HCT116 (cell line): ENCODE data around the gene USP30. TPM values are rescaled to one million over a fixed set of nuclear protein-coding genes. Genes with fewer than 3 reads are reported as not detected.

Experiments
- ATAC-seq: fragments of 200-7000 bp; cut with Tn5 transposase; 2 replicates; pipeline ENCODE4 v1.9.1; 2020; ENCODE audit warnings: mild to moderate bottlenecking, moderate library complexity
- BruUV-seq: library from RNA; stranded (reverse); fragments of 400-500 nt; replicated peaks from 2 replicates; lab custom pipeline; 2021; lab: Mats Ljungman, UMichigan
- CTCF ChIA-PET: fragments of 300-600 bp; sonication (Branson Sonifier 250); formaldehyde crosslinking; loops from one replicate; lab custom pipeline; 2021; ENCODE audit warnings: antibody characterized with exemption; lab: Charles Lee
- POLR2A ChIA-PET: fragments of 300-600, 350-600 bp; sonication (Branson Sonifier 250); formaldehyde crosslinking; loops from one replicate; lab custom pipeline; 2021; ENCODE audit warnings: antibody characterized with exemption; lab: Charles Lee
- RAD21 ChIA-PET, 2 experiments: fragments of 300-600 bp; sonication (Branson Sonifier 250); formaldehyde crosslinking; loops; one replicate each; lab custom pipeline; 2023; ENCODE audit warnings: low total read pairs in 2 of 2; ENCODE audit not compliant: uncharacterized antibody in 2 of 2, unreplicated experiment in 2 of 2, low non-redundant PET in 1 of 2; lab: Charles Lee
- DNase-seq: peaks from one replicate; pipeline ENCODE4 v3.0.0-alpha.2; 2010; ENCODE audit warnings: low read depth, low spot score
- H2AFZ ChIP-seq: fragments of 200-600 bp; shearing (Covaris generic), sonication (generic); 2 replicates; pipeline ENCODE4 v1.6.1; 2017; ENCODE audit warnings: low read depth, mixed run types, mixed read lengths, antibody characterized with exemption, low read length; ENCODE audit not compliant: poor library complexity, severe bottlenecking
- H3K27ac ChIP-seq: 2 replicates; pipeline ENCODE4 v1.5.1; 2012; ENCODE audit warnings: low read depth, low read length
- H3K27me3 ChIP-seq: fragments of 200-600 bp; sonication (generic); 2 replicates; pipeline ENCODE4 v1.6.1; 2016; ENCODE audit warnings: mixed run types, low read length, mixed read lengths; ENCODE audit not compliant: insufficient read depth
- H3K36me3 ChIP-seq, 2 experiments: fragments of 200-500 bp in 1 of 2; fragments of 200-600 bp in 1 of 2; sonication (Bioruptor generic) in 1 of 2; sonication (generic) in 1 of 2; 2 replicates each; pipeline versions ENCODE4 v1.5.1 to v1.6.1; 2014 to 2016; ENCODE audit warnings: low read length in 2 of 2, inconsistent platforms in 1 of 2, mixed read lengths in 1 of 2, mixed run types in 1 of 2; ENCODE audit not compliant: insufficient read depth in 2 of 2, control insufficient read depth in 1 of 2
- H3K4me1 ChIP-seq, 2 experiments: fragments of 200-600 bp in 1 of 2; sonication (generic) in 1 of 2; 2 replicates each; pipeline versions ENCODE4 v1.5.1 to v1.6.1; 2012 to 2017; ENCODE audit warnings: low read length in 2 of 2, inconsistent platforms in 1 of 2, mild to moderate bottlenecking in 1 of 2, mixed read lengths in 1 of 2, mixed run types in 1 of 2, moderate library complexity in 1 of 2; ENCODE audit not compliant: insufficient read depth in 2 of 2, control insufficient read depth in 1 of 2
- H3K4me2 ChIP-seq: fragments of 200-600 bp; sonication (generic); 2 replicates; pipeline ENCODE4 v1.6.1; 2017; ENCODE audit warnings: mixed run types, low read length, mixed read lengths
- H3K4me3 ChIP-seq, 2 experiments: fragments of 200-600 bp in 1 of 2; sonication (generic) in 1 of 2; replicated peaks in 1 of 2; 2 replicates each; pipeline ENCODE4 v1.5.1; 2011 to 2016; ENCODE audit warnings: low read length in 2 of 2, control low read depth in 1 of 2, low read depth in 1 of 2, mild to moderate bottlenecking in 1 of 2, mixed read lengths in 1 of 2, mixed run types in 1 of 2
- H3K79me2 ChIP-seq: fragments of 200-600 bp; sonication (generic); 2 replicates; pipeline ENCODE4 v1.6.1; 2017; ENCODE audit warnings: mild to moderate bottlenecking, mixed run types, low read length, moderate library complexity, mixed read lengths; ENCODE audit not compliant: insufficient read depth
- H3K9ac ChIP-seq: fragments of 200-600 bp; sonication (generic); 2 replicates; pipeline ENCODE4 v1.6.1; 2016; ENCODE audit warnings: low read length, mixed read lengths
- H3K9me2 ChIP-seq: fragments of 200-600 bp; sonication (generic), shearing (Covaris generic); 2 replicates; pipeline ENCODE4 v1.6.1; 2017; ENCODE audit warnings: mixed run types, mild to moderate bottlenecking, moderate library complexity; ENCODE audit not compliant: insufficient read depth
- H3K9me3 ChIP-seq, 2 experiments: fragments of 200-500 bp in 1 of 2; fragments of 200-600 bp in 1 of 2; sonication (Bioruptor generic) in 1 of 2; sonication (generic) in 1 of 2; 2 replicates each; pipeline ENCODE4 v1.6.1; 2014 to 2017; ENCODE audit warnings: low read length in 2 of 2, mixed read lengths in 2 of 2, inconsistent platforms in 1 of 2, low read depth in 1 of 2, mild to moderate bottlenecking in 1 of 2, mixed run types in 1 of 2, moderate library complexity in 1 of 2; ENCODE audit not compliant: control insufficient read depth in 1 of 2, insufficient read depth in 1 of 2
- H4K20me1 ChIP-seq: fragments of 200-600 bp; sonication (generic), shearing (Covaris generic); 2 replicates; pipeline ENCODE4 v1.6.1; 2017; ENCODE audit warnings: mixed run types, mild to moderate bottlenecking, moderate library complexity; ENCODE audit not compliant: insufficient read depth
- CBX3 ChIP-seq: IDR thresholded peaks from 2 replicates; pipeline ENCODE4 v1.6.1; 2012; ENCODE audit warnings: low read depth
- CEBPB ChIP-seq: IDR thresholded peaks from 2 replicates; pipeline ENCODE4 v1.6.1; 2012; ENCODE audit warnings: low read depth
- ELF1 ChIP-seq: IDR thresholded peaks from 2 replicates; pipeline ENCODE4 v1.6.1; 2012; ENCODE audit warnings: low read depth, borderline replicate concordance
- EZH2phosphoT487 ChIP-seq: fragments of 200-600 bp; IDR thresholded peaks from 2 replicates; pipeline ENCODE4 v1.6.1; 2018; ENCODE audit warnings: antibody characterized with exemption, borderline replicate concordance
- FOSL1 ChIP-seq: IDR thresholded peaks from 2 replicates; pipeline ENCODE4 v1.6.1; 2012; ENCODE audit warnings: low read depth
- POLR2A ChIP-seq: IDR thresholded peaks from 2 replicates; pipeline ENCODE4 v1.7.0; 2011; ENCODE audit warnings: borderline replicate concordance; ENCODE audit not compliant: insufficient read depth, insufficient read length; ENCODE audit errors: extremely low read depth
- POLR2AphosphoS5 ChIP-seq: IDR thresholded peaks from 2 replicates; pipeline ENCODE4 v1.6.1; 2011; ENCODE audit warnings: mild to moderate bottlenecking, low read depth, low read length, moderate library complexity
- RAD21 ChIP-seq: IDR thresholded peaks from 2 replicates; pipeline ENCODE4 v1.6.1; 2012; ENCODE audit warnings: low read depth, mild to moderate bottlenecking
- REST ChIP-seq: IDR thresholded peaks from 2 replicates; pipeline ENCODE4 v1.6.1; 2012; ENCODE audit warnings: low read depth
- SIN3A ChIP-seq: IDR thresholded peaks from 2 replicates; pipeline ENCODE4 v1.6.1; 2012; ENCODE audit warnings: low read depth
- SP1 ChIP-seq: IDR thresholded peaks from 2 replicates; pipeline ENCODE4 v1.6.1; 2012; ENCODE audit warnings: low read depth
- TCF7L2 ChIP-seq: IDR thresholded peaks from 2 replicates; pipeline ENCODE4 v1.7.0; 2011; ENCODE audit warnings: borderline replicate concordance, inconsistent platforms; ENCODE audit not compliant: insufficient read depth, insufficient read length; ENCODE audit errors: extremely low read depth
- YY1 ChIP-seq: IDR thresholded peaks from 2 replicates; pipeline ENCODE4 v1.6.1; 2011; ENCODE audit warnings: low read length, low read depth, moderate library complexity, mild to moderate bottlenecking; ENCODE audit not compliant: insufficient replicate concordance; ENCODE audit errors: extremely low read depth
- ZFX ChIP-seq: fragments of 450-650 bp; IDR thresholded peaks from 2 replicates; pipeline ENCODE4 v1.6.1; 2017
- ZNF274 ChIP-seq: fragments of 200-500 bp; sonication (Bioruptor generic); IDR thresholded peaks from 2 replicates; pipeline ENCODE4 v1.6.1; 2014; ENCODE audit warnings: mild to moderate bottlenecking, low read depth, low read length, inconsistent platforms
- intact Hi-C: fragments of 100-400 bp; cut with micrococcal nuclease; formaldehyde crosslinking; loops from 2 replicates; pipeline ENCODE4 v1.10.0; 2022
- total RNA-seq: library from RNA; stranded (reverse); gene quantifications from one replicate; pipeline ENCODE4 v1.2.1, GENCODE V29; 2021; ENCODE audit not compliant: unreplicated experiment
- TF ChIP-seq, protein P1 (sequence below): IDR thresholded peaks from 2 replicates; pipeline ENCODE4 v1.6.1; 2012

The USP30 gene
- total RNA-seq, 1 experiment from 2014 or later = 9.2 TPM

GRCh38 chr12:109033239-109034196, 18.9 kb upstream of the USP30 start:
- H3K27me3 ChIP-seq = 0 out of 2 replicates have a peak, but pooled peaks cover 4% of the 10 kb centered on the region
- no peak overlapping the region for H3K4me2 ChIP-seq
- ChIA-PET RAD21 (no interaction called here), CTCF (no interaction called here), POLR2A (no interaction called here)
- H3K9me2 ChIP-seq = no peaks in the 10 kb centered on the region
- no peaks in the 10 kb centered on the region for H3K36me3 ChIP-seq
- no peak overlapping the region for H2AFZ ChIP-seq
- ATAC-seq (no peak), DNase-seq (no peak)
- peaks cover 0 to 2% of the 10 kb centered on the region in 2 experiments; a peak in 1 of 4 replicates for H3K4me1 ChIP-seq
- H3K79me2 ChIP-seq = no peaks in the 10 kb centered on the region
- no peak overlapping the region for H3K27ac ChIP-seq
- H3K9me3 ChIP-seq = no peaks in the 10 kb centered on the region
- TF ChIP-seq, protein P1, sequence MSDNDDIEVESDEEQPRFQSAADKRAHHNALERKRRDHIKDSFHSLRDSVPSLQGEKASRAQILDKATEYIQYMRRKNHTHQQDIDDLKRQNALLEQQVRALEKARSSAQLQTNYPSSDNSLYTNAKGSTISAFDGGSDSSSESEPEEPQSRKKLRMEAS = no peak
- TF ChIP-seq REST = no peak
- no peak for TF ChIP-seq SIN3A
- no peak for TF ChIP-seq ZNF274
- TF ChIP-seq SP1 = no peak
- no peak for TF ChIP-seq POLR2A
- TF ChIP-seq EZH2phosphoT487 = no peak
- no peak for TF ChIP-seq YY1
- TF ChIP-seq CBX3 = no peak
- TF ChIP-seq ELF1 = no peak
- TF ChIP-seq POLR2AphosphoS5 = no peak
- TF ChIP-seq CEBPB = no peak
- no peak for TF ChIP-seq TCF7L2
- TF ChIP-seq ZFX = no peak
- no peak for TF ChIP-seq FOSL1
- TF ChIP-seq RAD21 = no peak
- no peaks in the 10 kb centered on the region for H4K20me1 ChIP-seq
- H3K9ac ChIP-seq = no peak overlapping the region
- intact Hi-C loops = no loop called here
- no TSS peak for BruUV-seq
- no peak overlapping the region for H3K4me3 ChIP-seq
